ENCODE results near the gene IL1RN. TPM values are rescaled to one million over a fixed set of nuclear protein-coding genes. Genes with fewer than 3 reads are reported as not detected.

Gene IL1RN
- total and polyA plus RNA-seq, 2 of the 8 experiments (the other 6 are each of a cell fraction or from before 2014, with no cell fraction given) = not detected

GRCh38 chr2:113178891-113179290 is 51.5 kb downstream of the IL1RN start:
- Histone ChIP-seq H3K4me3 (ENCODE audit: extremely low read depth in 1 of 4, insufficient read depth in 2 of 4, low read depth in 3 of 4, low read length in 4 of 4) (no peak overlapping the region), H3K79me1 (ENCODE audit: low read depth, low read length) (no peaks in the 10 kb centered on the region), H2BK120ac (replicated peaks; ENCODE audit: low read depth, low read length) (no peak overlapping the region), H3K23ac (ENCODE audit: insufficient read length) (no peak overlapping the region), H3K4me2 (ENCODE audit: insufficient read depth in 1 of 2, low read depth in 2 of 2, low read length in 2 of 2) (no peak overlapping the region), H4K8ac (ENCODE audit: extremely low read depth, insufficient read depth, low read length) (no peak overlapping the region), H2AFZ (ENCODE audit: low read length) (no peak overlapping the region), H3K36me3 (ENCODE audit: control insufficient read depth in 2 of 4, insufficient read depth in 4 of 4, low read length in 3 of 4) (no peaks in the 10 kb centered on the region), H3K27ac (ENCODE audit: low read depth, low read length) (no peak overlapping the region), H3K14ac (ENCODE audit: insufficient read length) (no peak overlapping the region), H3K79me2 (ENCODE audit: control insufficient read depth in 1 of 2, insufficient read depth in 2 of 2, low read length in 2 of 2) (no peaks in the 10 kb centered on the region), H2BK15ac (ENCODE audit: low read length) (no peak overlapping the region), H3K4ac (replicated peaks; ENCODE audit: insufficient read length, low read depth, low read length) (no peak overlapping the region), H3K18ac (ENCODE audit: extremely low read depth, low read length) (no peak overlapping the region), H2BK5ac (ENCODE audit: low read depth, low read length) (no peak overlapping the region), H3K9ac (replicated peaks in 1 of 4; ENCODE audit: extremely low read depth in 1 of 4, low read depth in 3 of 4, low read length in 3 of 4) (no peak overlapping the region), H3K4me1 (replicated peaks in 1 of 4; ENCODE audit: control insufficient read depth in 3 of 4, insufficient read depth in 4 of 4, low read length in 3 of 4) (peaks cover 0 to 6% (median 2%) of the 10 kb centered on the region in 4 experiments; a peak in 3 of 7 replicates), H2BK12ac (ENCODE audit: low read depth, low read length) (no peak overlapping the region), H3K23me2 (ENCODE audit: low read depth, low read length) (0 out of 2 replicates have a peak, but pooled peaks cover 2% of the 10 kb centered on the region), H3K56ac (replicated peaks; ENCODE audit: insufficient read length, low read depth, low read length) (no peak overlapping the region), H2AK5ac (ENCODE audit: low read depth, low read length) (no peak overlapping the region), H2BK20ac (ENCODE audit: low read length) (no peak overlapping the region), H4K5ac (ENCODE audit: insufficient read length, low read depth, low read length) (no peak overlapping the region), H3K9me3 (ENCODE audit: insufficient read depth in 2 of 2, low read depth in 1 of 2, low read length in 1 of 2) (no peaks in the 10 kb centered on the region), H4K91ac (replicated peaks; ENCODE audit: insufficient read length, low read length) (no peak overlapping the region), H3K27me3 (replicated peaks in 1 of 4; ENCODE audit: control insufficient read depth in 3 of 4, extremely low read depth in 1 of 4, insufficient read depth in 3 of 4, low read length in 3 of 4) (no peaks in the 10 kb centered on the region), H4K20me1 (replicated peaks in 1 of 2; ENCODE audit: control insufficient read depth in 1 of 2, insufficient read depth in 2 of 2, low read length in 2 of 2) (no peaks in the 10 kb centered on the region)
- POLR2A ChIA-PET (ENCODE audit: partially characterized antibody) = no interaction called here
- DNase-seq (ENCODE audit: low read depth in 1 of 2, low spot score in 2 of 2) = no peak
- CTCF ChIA-PET (ENCODE audit: partially characterized antibody) = interaction anchor here (1.3 to 3.9 kb wide), 2 partner anchors 25 to 41 kb away, joined by 4 to 34 read pairs; no protein-coding TSS in a partner anchor
- 88% methylated on average over 4 of the region's 4 CpGs; no CpG with 5 or more reads in 1 of the 2 experiments for WGBS, 2 experiments (ENCODE audit: extremely low coverage in 1 of 2, insufficient coverage in 1 of 2, insufficient read length in 1 of 2, insufficient replicate concordance in 2 of 2, low coverage in 1 of 2, low lambda C conversion rate in 2 of 2, missing lambda C conversion rate in 1 of 2)
- FAIRE-seq = no peak
- TF ChIP-seq RXRA (IDR thresholded peaks at IDR 0.05; ENCODE audit: insufficient read depth, low read depth, low read length) (no peak), EP300 (IDR thresholded peaks at IDR 0.05; ENCODE audit: borderline replicate concordance in 1 of 2, low read depth in 2 of 2, low read length in 2 of 2) (no peak), SUZ12 (IDR thresholded peaks at IDR 0.05; ENCODE audit: low read length) (no peak), GABPA (IDR thresholded peaks at IDR 0.05; ENCODE audit: borderline replicate concordance, insufficient read depth, low read length) (no peak), EGR1 (IDR thresholded peaks at IDR 0.05; ENCODE audit: borderline replicate concordance, low read depth, low read length) (no peak), SP2 (IDR thresholded peaks at IDR 0.05; ENCODE audit: low read length) (no peak)

All from H1 (cell line).